K562 (cell line): ENCODE data around the gene B3GAT3. TPM values are rescaled to one million over a fixed set of nuclear protein-coding genes. Genes with fewer than 3 reads are reported as not detected.

Experiments used
- ATAC-seq: fragments of 200-7000 bp; cut with Tn5 transposase; 3 replicates; pipeline ENCODE4 v1.9.1; 2020; ENCODE audit warnings: moderate library complexity
- BruUV-seq: library from RNA; stranded (reverse); fragments of 400-500 nt; replicated peaks from 2 replicates; lab custom pipeline; 2021; lab: Mats Ljungman, UMichigan
- CTCF ChIA-PET: fragments of 300-600 bp; formaldehyde crosslinking; extraction: SDS; loops from one replicate; lab custom pipeline; 2021; ENCODE audit warnings: low intra/inter-chr PET ratio; lab: Yijun Ruan, JAX
- POLR2A ChIA-PET: fragments of 300-600, 350-650 bp; sonication (Branson Sonifier 250); formaldehyde crosslinking; extraction: SDS; loops from one replicate; lab custom pipeline; 2021; ENCODE audit warnings: antibody characterized with exemption, inconsistent platforms; lab: Yijun Ruan, JAX
- DNase-seq, 4 experiments: peaks; one replicate each; pipeline versions ENCODE4 v3.0.0 to v3.0.0-alpha.2; 2011 to 2018; ENCODE audit warnings: low spot score in 3 of 4, mixed read lengths in 3 of 4; ENCODE audit errors: extremely low read depth in 1 of 4
- FAIRE-seq: peaks from 2 replicates; lab custom pipeline; 2011; peaks lifted over from hg19 to GRCh38; lab: Jason Lieb, UNC
- H2AFZ ChIP-seq: 2 replicates; pipeline ENCODE4 v1.6.0; 2011; ENCODE audit warnings: low read depth, low read length, control low read depth, inconsistent platforms
- H3K27ac ChIP-seq: fragments of 200-600 bp; 3 replicates; pipeline ENCODE4 v1.8.0; 2011; ENCODE audit warnings: low read depth, mild to moderate bottlenecking, control low read depth, inconsistent platforms, low read length, moderate library complexity, mixed read lengths; ENCODE audit errors: extremely low read depth
- H3K27me3 ChIP-seq, 2 experiments: fragments of 300-600 bp in 1 of 2; 2 replicates in 1 of 2; 3 replicates in 1 of 2; pipeline versions ENCODE4 v1.6.0 to v1.8.0; 2011; ENCODE audit warnings: inconsistent platforms in 2 of 2, low read length in 2 of 2, mild to moderate bottlenecking in 1 of 2, mixed read lengths in 1 of 2, moderate library complexity in 1 of 2; ENCODE audit not compliant: control insufficient read depth in 2 of 2, insufficient read depth in 2 of 2
- H3K36me3 ChIP-seq: fragments of 300-600 bp; 3 replicates; pipeline ENCODE4 v1.8.0; 2011; ENCODE audit warnings: mild to moderate bottlenecking, low read length, inconsistent platforms; ENCODE audit not compliant: control insufficient read depth, insufficient read depth
- H3K4me1 ChIP-seq, 2 experiments: fragments of 200-600 bp in 1 of 2; replicated peaks in 1 of 2; 2 replicates in 1 of 2; 3 replicates in 1 of 2; pipeline versions ENCODE4 v1.5.1 to v1.8.0; 2011; ENCODE audit warnings: inconsistent platforms in 2 of 2, low read length in 2 of 2, mild to moderate bottlenecking in 1 of 2, mixed read lengths in 1 of 2, moderate library complexity in 1 of 2; ENCODE audit not compliant: control insufficient read depth in 2 of 2, insufficient read depth in 2 of 2
- H3K4me2 ChIP-seq: 2 replicates; pipeline ENCODE4 v1.6.1; 2011; ENCODE audit warnings: low read length, control low read depth, inconsistent platforms, mixed read lengths; ENCODE audit not compliant: insufficient read depth
- H3K4me3 ChIP-seq: fragments of 200-600 bp; sonication (generic), shearing (Covaris generic); 2 replicates; pipeline ENCODE4 v1.5.1; 2016; ENCODE audit warnings: control low read depth, inconsistent platforms
- H3K79me2 ChIP-seq: fragments of 200-600 bp; 3 replicates; pipeline ENCODE4 v1.8.0; 2011; ENCODE audit warnings: low read length, inconsistent platforms; ENCODE audit not compliant: control insufficient read depth, insufficient read depth
- H3K9ac ChIP-seq, 2 experiments: 2 replicates each; pipeline versions ENCODE4 v1.6.0 to v1.6.1; 2011; ENCODE audit warnings: low read depth in 2 of 2, low read length in 2 of 2, control low read depth in 1 of 2, inconsistent platforms in 1 of 2, mild to moderate bottlenecking in 1 of 2, mixed read lengths in 1 of 2; ENCODE audit not compliant: insufficient read depth in 1 of 2
- H3K9me1 ChIP-seq: one replicate; pipeline ENCODE4 v1.6.0; 2011; ENCODE audit warnings: inconsistent platforms, mild to moderate bottlenecking, low read length, moderate library complexity; ENCODE audit not compliant: control insufficient read depth, insufficient read depth
- H3K9me3 ChIP-seq: replicated peaks from 2 replicates; pipeline ENCODE4 v1.5.1; 2011; ENCODE audit warnings: low read depth, low read length, inconsistent platforms; ENCODE audit not compliant: control insufficient read depth, insufficient read depth
- H4K20me1 ChIP-seq: replicated peaks from 2 replicates; pipeline ENCODE4 v1.6.1; 2011; ENCODE audit warnings: low read length, inconsistent platforms, mixed read lengths; ENCODE audit not compliant: control insufficient read depth, insufficient read depth
- ELF2 ChIP-seq: fragments of 250-450 bp; sonication (Bioruptor Pico); IDR thresholded peaks from 2 replicates; pipeline ENCODE4 v1.5.0; 2021; ENCODE audit warnings: mild to moderate bottlenecking
- FOSL1 ChIP-seq: fragments of 200-800 bp; sonication (Bioruptor generic); conservative IDR thresholded peaks from 2 replicates; pipeline ENCODE4 v1.6.1; 2016; ENCODE audit warnings: missing genetic modification characterization, missing compliant biosample characterization
- HOMEZ ChIP-seq: fragments of 250-450 bp; sonication (Bioruptor Pico); IDR thresholded peaks from 2 replicates; pipeline ENCODE4 v1.4.0; 2020; ENCODE audit warnings: mild to moderate bottlenecking, moderate library complexity
- MEIS2 ChIP-seq: fragments of 450-650 bp; IDR thresholded peaks from 2 replicates; pipeline ENCODE4 v1.6.1; 2014; ENCODE audit warnings: mild to moderate bottlenecking; ENCODE audit not compliant: partially characterized antibody
- NR2C1 ChIP-seq, 2 experiments: fragments of 450-650 bp; IDR thresholded peaks; 2 replicates each; pipeline ENCODE4 v1.6.1; 2017; ENCODE audit warnings: mild to moderate bottlenecking in 2 of 2, antibody characterized with exemption in 1 of 2, inconsistent platforms in 1 of 2, missing compliant biosample characterization in 1 of 2, missing genetic modification characterization in 1 of 2
- PCBP1 ChIP-seq: fragments of 200-400 bp; formaldehyde crosslinking; IDR thresholded peaks from 2 replicates; pipeline ENCODE4 v1.6.1; 2018; ENCODE audit warnings: mild to moderate bottlenecking, low read depth, low read length; ENCODE audit not compliant: poor library complexity, severe bottlenecking
- RFX1 ChIP-seq: fragments of 450-650 bp; IDR thresholded peaks from 2 replicates; pipeline ENCODE4 v1.6.1; 2016; ENCODE audit warnings: mild to moderate bottlenecking, moderate library complexity
- TARDBP ChIP-seq: fragments of 450-650 bp; IDR thresholded peaks from 2 replicates; pipeline ENCODE4 v1.6.1; 2016
- TBP ChIP-seq: optimal IDR thresholded peaks from 2 replicates; pipeline ENCODE3; 2011; ENCODE audit warnings: low read depth, low read length, improper control_type of control experiment
- ZNF184 ChIP-seq: sonication (generic); formaldehyde crosslinking; IDR thresholded peaks from 2 replicates; pipeline ENCODE4 v1.5.0; 2020; ENCODE audit warnings: missing genetic modification reagents
- ZNF24 ChIP-seq: fragments of 450-650 bp; IDR thresholded peaks from 2 replicates; pipeline ENCODE4 v1.6.1; 2016
- WGBS: fragments of 100-300 bp; shearing (Covaris generic); methylation state at CpG from one replicate; pipeline ENCODE4 v1.1.6; 2016; ENCODE audit warnings: low coverage, mixed read lengths; ENCODE audit not compliant: insufficient coverage; ENCODE audit errors: missing lambda C conversion rate; 5-methylcytosine and 5-hydroxymethylcytosine counted together
- in situ Hi-C: fragments of 300-500 bp; cut with MboI; formaldehyde crosslinking; loops from 4 replicates; pipeline ENCODE4 v1.15.0; 2018; ENCODE audit warnings: inconsistent platforms, mixed read lengths
- intact Hi-C: fragments of 100-400 bp; cut with micrococcal nuclease; formaldehyde crosslinking; loops from 2 replicates; pipeline ENCODE4 v1.14.2; 2022
- polyA plus RNA-seq, 8 experiments: library from polyadenylated mRNA; depleted of rRNA in 4 of 8; stranded (reverse) in 5 of 8; unstranded in 3 of 8; fragments of >200 nt; fragmentation: Nextera tagmentation in 2 of 8; fragmentation: Illumina TruSeq in 1 of 8; extraction: Ambion mirVana in 2 of 8; extraction: Trizol in 1 of 8; gene quantifications; 2 replicates each; pipeline versions ENCODE4 v1.2.1 to v1.2.3, GENCODE V29; 2011 to 2014; ENCODE audit warnings: inconsistent platforms in 1 of 8, missing spikeins in 1 of 8
- total RNA-seq, 7 experiments: library from RNA; depleted of rRNA in 6 of 7; stranded (reverse); fragments of >200 nt in 6 of 7; fragmentation: Illumina TruSeq in 2 of 7; extraction: Trizol in 2 of 7; gene quantifications; 2 replicates each; pipeline versions ENCODE4 v1.2.1 to v1.2.3, GENCODE V29; 2011 to 2021; ENCODE audit warnings: low replicate concordance in 1 of 7
- TF ChIP-seq, protein P1 (sequence below): sonication (generic); formaldehyde crosslinking; IDR thresholded peaks from 2 replicates; pipeline ENCODE4 v1.8.1; 2023; ENCODE audit warnings: mild to moderate bottlenecking, missing genetic modification reagents
- TF ChIP-seq, protein P2 (sequence below): fragments of 250-450 bp; sonication (Bioruptor Pico); IDR thresholded peaks from 2 replicates; pipeline ENCODE4 v1.9.0; 2021; ENCODE audit warnings: mild to moderate bottlenecking

The B3GAT3 gene
- total and polyA plus RNA-seq, 9 of the 15 experiments (the other 6 are each of a cell fraction or from before 2014, with no cell fraction given), result 0.30 to 64.0 (median 21.4) TPM

GRCh38 chr11:62603776-62604299 lies 17.9 kb downstream of the B3GAT3 start:
- peak; percentile 29 for FAIRE-seq
- Histone ChIP-seq H3K79me2 (peaks cover 32% of the 10 kb centered on the region), H3K9me1 (no peaks in the 10 kb centered on the region), H3K4me3 (no peak overlapping the region), H3K9me3 (no peaks in the 10 kb centered on the region), H3K4me1 (peaks cover 10 to 42% of the 10 kb centered on the region in 2 experiments; a peak in 4 of 5 replicates), H3K27me3 (no peaks in the 10 kb centered on the region), H3K27ac (no peak overlapping the region; the same call in 2 of the 3 replicates), H3K9ac (peak overlapping the region in 1 of 2 experiments; percentile 39; a peak in 1 of 4 replicates), H4K20me1 (no peaks in the 10 kb centered on the region), H3K36me3 (peaks cover 70% of the 10 kb centered on the region), H2AFZ (no peak overlapping the region), H3K4me2 (no peak overlapping the region)
- in situ Hi-C loops (no loop called here), intact Hi-C loops (loop anchor here (5.0 kb wide), 1 partner anchor 68 kb away; the partner anchor contains the start of genes LBHD1 and UQCC3)
- POLR2A ChIA-PET, result interaction anchor here (0.7 to 2.4 kb wide), 3 partner anchors 12 to 61 kb away, joined by 4 to 10 read pairs (median 5); partner anchors contain the start of genes C11orf98, CSKMT, EEF1G and TUT1
- BruUV-seq, result no TSS peak
- CTCF ChIA-PET, result no interaction called here
- TF ChIP-seq, protein P1, sequence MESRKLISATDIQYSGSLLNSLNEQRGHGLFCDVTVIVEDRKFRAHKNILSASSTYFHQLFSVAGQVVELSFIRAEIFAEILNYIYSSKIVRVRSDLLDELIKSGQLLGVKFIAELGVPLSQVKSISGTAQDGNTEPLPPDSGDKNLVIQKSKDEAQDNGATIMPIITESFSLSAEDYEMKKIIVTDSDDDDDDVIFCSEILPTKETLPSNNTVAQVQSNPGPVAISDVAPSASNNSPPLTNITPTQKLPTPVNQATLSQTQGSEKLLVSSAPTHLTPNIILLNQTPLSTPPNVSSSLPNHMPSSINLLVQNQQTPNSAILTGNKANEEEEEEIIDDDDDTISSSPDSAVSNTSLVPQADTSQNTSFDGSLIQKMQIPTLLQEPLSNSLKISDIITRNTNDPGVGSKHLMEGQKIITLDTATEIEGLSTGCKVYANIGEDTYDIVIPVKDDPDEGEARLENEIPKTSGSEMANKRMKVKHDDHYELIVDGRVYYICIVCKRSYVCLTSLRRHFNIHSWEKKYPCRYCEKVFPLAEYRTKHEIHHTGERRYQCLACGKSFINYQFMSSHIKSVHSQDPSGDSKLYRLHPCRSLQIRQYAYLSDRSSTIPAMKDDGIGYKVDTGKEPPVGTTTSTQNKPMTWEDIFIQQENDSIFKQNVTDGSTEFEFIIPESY (CRISPR knock-in tag), result peak; percentile 33; the same call in 1 of the 2 replicates
- TF ChIP-seq ELF2 (CRISPR knock-in tag) (no peak), RFX1 (peak; percentile 88), ZNF184 (no peak), TARDBP (no peak), FOSL1 (tag) (no peak), TBP (no peak), HOMEZ (CRISPR knock-in tag) (no peak), PCBP1 (no peak), ZNF24 (no peak), NR2C1 (IDR thresholded peaks at IDR 0.05) (peak; percentile 41; the same call in 1 of the 2 replicates), NR2C1 (tag; IDR thresholded peaks at IDR 0.05) (no peak), MEIS2 (peak; percentile 38)
- TF ChIP-seq, protein P2, sequence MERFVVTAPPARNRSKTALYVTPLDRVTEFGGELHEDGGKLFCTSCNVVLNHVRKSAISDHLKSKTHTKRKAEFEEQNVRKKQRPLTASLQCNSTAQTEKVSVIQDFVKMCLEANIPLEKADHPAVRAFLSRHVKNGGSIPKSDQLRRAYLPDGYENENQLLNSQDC, result no peak
- DNase-seq, result no peak
- 75% methylated on average over 8 of the region's 8 CpGs for WGBS
- ATAC-seq, result no peak
